HEK293 (cell line): ENCODE results near the gene CADM1.
A peak's percentile ranks its signal among the peaks of the same experiment; 100 is the strongest.

Source experiments
- CTCF ChIA-PET: fragments of 350-600 bp; formaldehyde crosslinking; extraction: SDS; loops from one replicate; lab custom pipeline; 2021; ENCODE audit warnings: antibody characterized with exemption; lab: Yijun Ruan, JAX
- POLR2A ChIA-PET: fragments of 300-600 bp; formaldehyde crosslinking; extraction: SDS; loops from one replicate; lab custom pipeline; 2020; ENCODE audit warnings: antibody characterized with exemption, inconsistent platforms; lab: Yijun Ruan, JAX
- H3K27ac ChIP-seq: fragments of 200-500 bp; sonication (Bioruptor generic); 2 replicates; pipeline ENCODE4 v1.5.1; 2014; ENCODE audit warnings: low read depth, low read length, control low read depth, inconsistent platforms; ENCODE audit errors: extremely low read depth
- H3K36me3 ChIP-seq, 2 experiments: fragments of 200-500 bp in 1 of 2; sonication (Bioruptor generic) in 1 of 2; 1 replicate in 1 of 2; 2 replicates in 1 of 2; pipeline ENCODE4 v1.5.1; 2014 to 2017; ENCODE audit warnings: inconsistent platforms in 2 of 2, low read length in 2 of 2; ENCODE audit not compliant: control insufficient read depth in 2 of 2, insufficient read depth in 1 of 2
- H3K4me1 ChIP-seq: fragments of 200-500 bp; sonication (Bioruptor generic); 2 replicates; pipeline ENCODE4 v1.5.1; 2014; ENCODE audit warnings: mild to moderate bottlenecking, low read length, inconsistent platforms; ENCODE audit not compliant: control insufficient read depth, insufficient read depth
- H3K4me3 ChIP-seq: 2 replicates; pipeline ENCODE4 v1.5.1; 2011; ENCODE audit warnings: low read depth, mild to moderate bottlenecking, control low read depth, low read length, moderate library complexity
- H3K9me3 ChIP-seq: fragments of 200-500 bp; sonication (Bioruptor generic); 2 replicates; pipeline ENCODE4 v1.5.1; 2014; ENCODE audit warnings: low read depth, low read length, inconsistent platforms; ENCODE audit not compliant: control insufficient read depth, insufficient read depth
- BCL6B ChIP-seq: fragments of 450-650 bp; formaldehyde crosslinking; IDR thresholded peaks from 2 replicates; pipeline ENCODE4 v1.5.1; 2017; ENCODE audit warnings: missing biosample characterization, missing genetic modification characterization
- EGR2 ChIP-seq: fragments of 450-650 bp; formaldehyde crosslinking; IDR thresholded peaks from 2 replicates; pipeline ENCODE4 v1.5.1; 2016; ENCODE audit warnings: low read depth, missing biosample characterization, missing genetic modification characterization
- MYNN ChIP-seq: fragments of 450-650 bp; formaldehyde crosslinking; IDR thresholded peaks from 2 replicates; pipeline ENCODE4 v1.5.1; 2016; ENCODE audit warnings: missing biosample characterization, missing genetic modification characterization, borderline replicate concordance
- PBX3 ChIP-seq: sonication (generic); formaldehyde crosslinking; IDR thresholded peaks from 2 replicates; pipeline ENCODE4 v1.8.1; 2022; ENCODE audit warnings: mild to moderate bottlenecking, moderate library complexity, missing genetic modification reagents
- SCRT1 ChIP-seq: fragments of 450-650 bp; formaldehyde crosslinking; IDR thresholded peaks from 2 replicates; pipeline ENCODE4 v1.5.1; 2016; ENCODE audit warnings: missing biosample characterization, missing genetic modification characterization, borderline replicate concordance
- SCRT2 ChIP-seq: fragments of 450-650 bp; formaldehyde crosslinking; IDR thresholded peaks from 2 replicates; pipeline ENCODE4 v1.5.1; 2016; ENCODE audit warnings: missing biosample characterization, missing genetic modification characterization
- SP7 ChIP-seq: fragments of 450-650 bp; formaldehyde crosslinking; IDR thresholded peaks from 2 replicates; pipeline ENCODE4 v1.5.1; 2016; ENCODE audit warnings: missing biosample characterization, missing genetic modification characterization
- ZBTB1 ChIP-seq: fragments of 450-650 bp; formaldehyde crosslinking; IDR thresholded peaks from 2 replicates; pipeline ENCODE4 v1.5.1; 2016; ENCODE audit warnings: missing biosample characterization, missing genetic modification characterization
- ZBTB17 ChIP-seq: fragments of 450-650 bp; formaldehyde crosslinking; IDR thresholded peaks from 2 replicates; pipeline ENCODE4 v1.5.1; 2016; ENCODE audit warnings: missing biosample characterization, missing genetic modification characterization
- ZFHX2 ChIP-seq: fragments of 450-650 bp; formaldehyde crosslinking; conservative IDR thresholded peaks from 2 replicates; pipeline ENCODE4 v1.5.1; 2016; ENCODE audit warnings: missing biosample characterization, missing genetic modification characterization
- ZFP3 ChIP-seq: fragments of 450-650 bp; formaldehyde crosslinking; IDR thresholded peaks from 2 replicates; pipeline ENCODE4 v1.5.1; 2016; ENCODE audit warnings: low read depth, missing biosample characterization, missing genetic modification characterization
- ZNF248 ChIP-seq: fragments of 450-650 bp; formaldehyde crosslinking; IDR thresholded peaks from 2 replicates; pipeline ENCODE4 v1.5.1; 2017; ENCODE audit warnings: missing biosample characterization, missing genetic modification characterization
- ZNF341 ChIP-seq: fragments of 450-650 bp; formaldehyde crosslinking; IDR thresholded peaks from 2 replicates; pipeline ENCODE4; 2016; ENCODE audit warnings: low read depth, missing biosample characterization, missing genetic modification characterization
- ZNF366 ChIP-seq: fragments of 450-650 bp; formaldehyde crosslinking; conservative IDR thresholded peaks from 2 replicates; pipeline ENCODE4 v1.5.1; 2016; ENCODE audit warnings: missing biosample characterization, missing genetic modification characterization
- ZNF843 ChIP-seq: fragments of 450-650 bp; formaldehyde crosslinking; IDR thresholded peaks from 2 replicates; pipeline ENCODE4 v1.5.1; 2016; ENCODE audit warnings: missing biosample characterization, missing genetic modification characterization
- TF ChIP-seq, protein P1 (sequence below): fragments of 450-650 bp; formaldehyde crosslinking; conservative IDR thresholded peaks from 2 replicates; pipeline ENCODE4 v1.5.1; 2016; ENCODE audit warnings: low read depth, missing biosample characterization, missing genetic modification characterization
- TF ChIP-seq, protein P2 (sequence below): fragments of 450-650 bp; formaldehyde crosslinking; IDR thresholded peaks from 2 replicates; pipeline ENCODE4 v1.5.1; 2016; ENCODE audit warnings: missing biosample characterization, missing genetic modification characterization
- TF ChIP-seq, protein P3 (sequence below): fragments of 450-650 bp; formaldehyde crosslinking; IDR thresholded peaks from 2 replicates; pipeline ENCODE4 v1.5.1; 2016; ENCODE audit warnings: missing biosample characterization, missing genetic modification characterization
- TF ChIP-seq, protein P4 (sequence below): fragments of 450-650 bp; formaldehyde crosslinking; IDR thresholded peaks from 2 replicates; pipeline ENCODE4 v1.5.1; 2016; ENCODE audit warnings: missing biosample characterization, missing genetic modification characterization

CADM1 gene

DNA sequence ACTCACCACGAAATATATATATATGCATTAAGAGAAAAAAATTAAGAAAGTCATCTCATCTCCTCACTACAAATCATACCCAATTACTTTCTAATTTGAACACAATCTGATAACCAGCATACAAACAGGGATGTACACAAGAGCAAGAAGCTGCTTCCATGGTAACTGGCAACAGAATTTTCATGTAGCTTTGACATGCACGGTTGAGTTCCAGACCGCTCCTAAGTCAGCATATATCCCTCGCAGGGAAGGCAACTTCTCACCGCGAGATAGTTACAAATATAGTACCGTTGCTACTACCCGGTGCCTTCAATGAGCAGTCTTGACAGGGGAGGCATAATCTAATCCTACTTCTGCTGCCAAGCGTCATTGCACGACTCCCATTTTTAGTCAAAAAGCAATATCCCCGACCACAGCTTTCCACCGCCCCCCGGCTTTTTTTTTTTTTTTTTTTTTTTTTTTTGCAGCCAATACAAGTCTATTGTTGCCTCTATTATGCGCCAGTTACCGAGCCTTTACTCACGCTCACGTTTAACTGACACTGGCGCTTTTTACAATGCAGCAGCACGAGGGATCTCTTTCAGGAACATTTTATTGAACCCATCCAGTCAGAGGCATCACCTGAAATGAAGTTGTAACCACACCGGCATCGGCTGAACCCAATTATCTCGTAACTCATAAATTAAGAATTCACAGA is 2.2 kb downstream of the CADM1 start (continued):
- TF ChIP-seq PBX3 (CRISPR knock-in tag) (no peak), BCL6B (tag by site-specific recombination) (no peak), MYNN (tag by site-specific recombination) (no peak), ZNF248 (tag by site-specific recombination) (no peak)

- Histone ChIP-seq H3K4me3 (no peak overlapping the region), H3K36me3 (no peaks in the 10 kb centered on the region)
- POLR2A ChIA-PET = interaction anchor here (0.7 to 2.1 kb wide), 4 partner anchors 8 to 79 kb away, joined by 5 to 10 read pairs (median 8); no protein-coding TSS in a partner anchor
- TF ChIP-seq, protein P1, sequence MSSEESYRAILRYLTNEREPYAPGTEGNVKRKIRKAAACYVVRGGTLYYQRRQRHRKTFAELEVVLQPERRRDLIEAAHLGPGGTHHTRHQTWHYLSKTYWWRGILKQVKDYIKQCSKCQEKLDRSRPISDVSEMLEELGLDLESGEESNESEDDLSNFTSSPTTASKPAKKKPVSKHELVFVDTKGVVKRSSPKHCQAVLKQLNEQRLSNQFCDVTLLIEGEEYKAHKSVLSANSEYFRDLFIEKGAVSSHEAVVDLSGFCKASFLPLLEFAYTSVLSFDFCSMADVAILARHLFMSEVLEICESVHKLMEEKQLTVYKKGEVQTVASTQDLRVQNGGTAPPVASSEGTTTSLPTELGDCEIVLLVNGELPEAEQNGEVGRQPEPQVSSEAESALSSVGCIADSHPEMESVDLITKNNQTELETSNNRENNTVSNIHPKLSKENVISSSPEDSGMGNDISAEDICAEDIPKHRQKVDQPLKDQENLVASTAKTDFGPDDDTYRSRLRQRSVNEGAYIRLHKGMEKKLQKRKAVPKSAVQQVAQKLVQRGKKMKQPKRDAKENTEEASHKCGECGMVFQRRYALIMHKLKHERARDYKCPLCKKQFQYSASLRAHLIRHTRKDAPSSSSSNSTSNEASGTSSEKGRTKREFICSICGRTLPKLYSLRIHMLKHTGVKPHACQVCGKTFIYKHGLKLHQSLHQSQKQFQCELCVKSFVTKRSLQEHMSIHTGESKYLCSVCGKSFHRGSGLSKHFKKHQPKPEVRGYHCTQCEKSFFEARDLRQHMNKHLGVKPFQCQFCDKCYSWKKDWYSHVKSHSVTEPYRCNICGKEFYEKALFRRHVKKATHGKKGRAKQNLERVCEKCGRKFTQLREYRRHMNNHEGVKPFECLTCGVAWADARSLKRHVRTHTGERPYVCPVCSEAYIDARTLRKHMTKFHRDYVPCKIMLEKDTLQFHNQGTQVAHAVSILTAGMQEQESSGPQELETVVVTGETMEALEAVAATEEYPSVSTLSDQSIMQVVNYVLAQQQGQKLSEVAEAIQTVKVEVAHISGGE (tag by site-specific recombination) = no peak
- TF ChIP-seq, protein P2, sequence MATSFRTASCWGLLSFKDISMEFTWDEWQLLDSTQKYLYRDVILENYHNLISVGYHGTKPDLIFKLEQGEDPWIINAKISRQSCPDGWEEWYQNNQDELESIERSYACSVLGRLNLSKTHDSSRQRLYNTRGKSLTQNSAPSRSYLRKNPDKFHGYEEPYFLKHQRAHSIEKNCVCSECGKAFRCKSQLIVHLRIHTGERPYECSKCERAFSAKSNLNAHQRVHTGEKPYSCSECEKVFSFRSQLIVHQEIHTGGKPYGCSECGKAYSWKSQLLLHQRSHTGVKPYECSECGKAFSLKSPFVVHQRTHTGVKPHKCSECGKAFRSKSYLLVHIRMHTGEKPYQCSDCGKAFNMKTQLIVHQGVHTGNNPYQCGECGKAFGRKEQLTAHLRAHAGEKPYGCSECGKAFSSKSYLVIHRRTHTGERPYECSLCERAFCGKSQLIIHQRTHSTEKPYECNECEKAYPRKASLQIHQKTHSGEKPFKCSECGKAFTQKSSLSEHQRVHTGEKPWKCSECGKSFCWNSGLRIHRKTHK = no peak
- TF ChIP-seq SCRT2 (tag by site-specific recombination) (peak; percentile 73), ZBTB1 (tag by site-specific recombination) (no peak), ZNF843 (tag by site-specific recombination) (no peak), SCRT1 (peak; percentile 19; the same call in 1 of the 2 replicates), EGR2 (tag by site-specific recombination) (0 out of 2 replicates have a peak, but pooled peaks have one; percentile 7), ZNF366 (tag by site-specific recombination) (no peak), ZFP3 (tag by site-specific recombination) (no peak), SP7 (tag by site-specific recombination) (no peak), ZNF341 (no peak), ZBTB17 (tag by site-specific recombination) (0 out of 2 replicates have a peak, but pooled peaks have one; percentile 7), ZFHX2 (peak; percentile 48)
- TF ChIP-seq, protein P3, sequence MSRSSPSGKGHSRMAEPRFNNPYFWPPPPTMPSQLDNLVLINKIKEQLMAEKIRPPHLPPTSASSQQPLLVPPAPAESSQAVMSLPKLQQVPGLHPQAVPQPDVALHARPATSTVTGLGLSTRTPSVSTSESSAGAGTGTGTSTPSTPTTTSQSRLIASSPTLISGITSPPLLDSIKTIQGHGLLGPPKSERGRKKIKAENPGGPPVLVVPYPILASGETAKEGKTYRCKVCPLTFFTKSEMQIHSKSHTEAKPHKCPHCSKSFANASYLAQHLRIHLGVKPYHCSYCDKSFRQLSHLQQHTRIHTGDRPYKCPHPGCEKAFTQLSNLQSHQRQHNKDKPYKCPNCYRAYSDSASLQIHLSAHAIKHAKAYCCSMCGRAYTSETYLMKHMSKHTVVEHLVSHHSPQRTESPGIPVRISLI = no peak
- TF ChIP-seq, protein P4, sequence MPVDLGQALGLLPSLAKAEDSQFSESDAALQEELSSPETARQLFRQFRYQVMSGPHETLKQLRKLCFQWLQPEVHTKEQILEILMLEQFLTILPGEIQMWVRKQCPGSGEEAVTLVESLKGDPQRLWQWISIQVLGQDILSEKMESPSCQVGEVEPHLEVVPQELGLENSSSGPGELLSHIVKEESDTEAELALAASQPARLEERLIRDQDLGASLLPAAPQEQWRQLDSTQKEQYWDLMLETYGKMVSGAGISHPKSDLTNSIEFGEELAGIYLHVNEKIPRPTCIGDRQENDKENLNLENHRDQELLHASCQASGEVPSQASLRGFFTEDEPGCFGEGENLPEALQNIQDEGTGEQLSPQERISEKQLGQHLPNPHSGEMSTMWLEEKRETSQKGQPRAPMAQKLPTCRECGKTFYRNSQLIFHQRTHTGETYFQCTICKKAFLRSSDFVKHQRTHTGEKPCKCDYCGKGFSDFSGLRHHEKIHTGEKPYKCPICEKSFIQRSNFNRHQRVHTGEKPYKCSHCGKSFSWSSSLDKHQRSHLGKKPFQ (tag by site-specific recombination) = peak; percentile 28; the same call in 1 of the 2 replicates
- TF ChIP-seq, all 188 proteins: peak for 6
- Histone ChIP-seq H3K9me3 (no peaks in the 10 kb centered on the region), H3K4me1 (peaks cover 19% of the 10 kb centered on the region; the same call in 1 of the 2 replicates), H3K27ac (no peak overlapping the region; the same call in 1 of the 2 replicates)
- CTCF ChIA-PET = interaction anchor here (1.3 to 1.7 kb wide), 2 partner anchors 9 to 178 kb away, joined by 3 to 4 read pairs; no protein-coding TSS in a partner anchor
Observed at GRCh38 chr11:115501502-115501892, 2.7 kb downstream of the CADM1 start.
